ENCODE measurements around the gene COL3A1. TPM values are rescaled to one million over a fixed set of nuclear protein-coding genes. Genes with fewer than 3 reads are reported as not detected.

COL3A1 gene
- total and polyA plus RNA-seq, 9 of the 15 experiments (the other 6 are each of a cell fraction or from before 2014, with no cell fraction given), result 0.01 to 0.71 (median 0.07) TPM; not detected in 2

- intact Hi-C loops (cut with micrococcal nuclease) (no loop called here), in situ Hi-C loops (cut with MboI) (no loop called here)
- H3K4me1 ChIP-seq (replicated peaks in 1 of 2; ENCODE audit: control insufficient read depth in 2 of 2, insufficient read depth in 2 of 2, low read length in 2 of 2), result no peaks in the 10 kb centered on the region
- whole genome bisulfite sequencing (ENCODE audit: insufficient coverage, low coverage, missing lambda C conversion rate), result 0% methylated on average over 2 of the region's 2 CpGs
- ChIA-PET POLR2A (no interaction called here), CTCF (ENCODE audit: low intra/inter-chr PET ratio) (no interaction called here)
- no peak for FAIRE-seq
- no peak overlapping the region for H3K9ac ChIP-seq (ENCODE audit: insufficient read depth in 1 of 2, low read depth in 2 of 2, low read length in 2 of 2)
- H2AFZ ChIP-seq (ENCODE audit: low read depth, low read length), result no peak overlapping the region
- no peaks in the 10 kb centered on the region for H3K79me2 ChIP-seq (ENCODE audit: control insufficient read depth, insufficient read depth, low read length)
- BruUV-seq (replicated peaks), result no TSS peak
- H4K20me1 ChIP-seq (replicated peaks; ENCODE audit: control insufficient read depth, insufficient read depth, low read length), result no peaks in the 10 kb centered on the region
- no peak for DNase-seq (ENCODE audit: extremely low read depth in 1 of 4, low spot score in 3 of 4)
- ATAC-seq, result no peak
- H3K27ac ChIP-seq (ENCODE audit: extremely low read depth, low read depth, low read length), result no peak overlapping the region
- no peaks in the 10 kb centered on the region for H3K36me3 ChIP-seq (ENCODE audit: control insufficient read depth, insufficient read depth, low read length)
- no peak overlapping the region for H3K4me3 ChIP-seq
- H3K27me3 ChIP-seq (ENCODE audit: control insufficient read depth in 2 of 2, insufficient read depth in 2 of 2, low read length in 2 of 2), result no peaks in the 10 kb centered on the region
- no peaks in the 10 kb centered on the region for H3K9me1 ChIP-seq (ENCODE audit: control insufficient read depth, insufficient read depth, low read length)
- no peak overlapping the region for H3K4me2 ChIP-seq (ENCODE audit: insufficient read depth, low read length)
- no peaks in the 10 kb centered on the region for H3K9me3 ChIP-seq (replicated peaks; ENCODE audit: control insufficient read depth, insufficient read depth, low read depth, low read length)
- TF ChIP-seq ZNF133 (CRISPR knock-in tag; IDR thresholded peaks at IDR 0.05) (no peak), MYNN (IDR thresholded peaks at IDR 0.05) (no peak), MYNN (CRISPR knock-in tag; IDR thresholded peaks at IDR 0.05) (no peak), ZNF408 (CRISPR knock-in tag; IDR thresholded peaks at IDR 0.05; ENCODE audit: low read depth) (no peak), SMARCE1 (IDR thresholded peaks at IDR 0.05) (no peak), FOSL1 (tag; conservative IDR thresholded peaks at IDR 0.05) (no peak), NELFE (IDR thresholded peaks at IDR 0.05; ENCODE audit: insufficient read depth, insufficient read length) (no peak), ZNF695 (CRISPR knock-in tag; IDR thresholded peaks at IDR 0.05) (no peak), SFPQ (IDR thresholded peaks at IDR 0.05; ENCODE audit: low read depth, low read length) (no peak), BCLAF1 (IDR thresholded peaks at IDR 0.05; ENCODE audit: borderline replicate concordance in 1 of 2, control insufficient read depth in 1 of 2, low read depth in 2 of 2, low read length in 1 of 2) (no peak), HMG20A (CRISPR knock-in tag; conservative IDR thresholded peaks at IDR 0.05) (no peak)
Measured at GRCh38 chr2:188928643-188929042, 45.5 kb upstream of the COL3A1 start.
